Activated CD4-positive, alpha-beta memory T cell treated with anti-CD3 and anti-CD28 coated beads for 36 hours (primary cell): ENCODE measurements around the gene LRRC3. TPM values are rescaled to one million over a fixed set of nuclear protein-coding genes. Genes with fewer than 3 reads are reported as not detected.
"Not testable (repeated sequence)": the region's sequence is repeated elsewhere in the genome, so short reads cannot be mapped to it uniquely, and the experiment has no call there.

Source experiments
- CTCF ChIA-PET: fragments of 350-600 bp; sonication (Branson Sonifier 250); formaldehyde crosslinking; loops from one replicate; lab custom pipeline; 2021; ENCODE audit warnings: antibody characterized with exemption, inconsistent platforms; lab: Charles Lee
- POLR2A ChIA-PET: fragments of 350-600 bp; sonication (Branson Sonifier 250); formaldehyde crosslinking; loops from one replicate; lab custom pipeline; 2021; ENCODE audit warnings: antibody characterized with exemption; lab: Charles Lee
- DNase-seq: peaks from one replicate; pipeline ENCODE4 v3.0.0-alpha.2; 2020
- H3K27ac Mint-ChIP-seq: one replicate; pipeline ENCODE4 v1.8.0; 2021; ENCODE audit warnings: mixed read lengths
- H3K27me3 Mint-ChIP-seq: one replicate; pipeline ENCODE4 v1.8.0; 2021; ENCODE audit warnings: mixed read lengths
- H3K36me3 Mint-ChIP-seq: one replicate; pipeline ENCODE4 v1.8.0; 2021; ENCODE audit warnings: mixed read lengths
- H3K4me1 Mint-ChIP-seq: one replicate; pipeline ENCODE4 v1.8.0; 2021; ENCODE audit warnings: low read depth, mixed read lengths
- H3K4me3 Mint-ChIP-seq: one replicate; pipeline ENCODE4 v1.8.0; 2021; ENCODE audit warnings: mild to moderate bottlenecking, mixed read lengths
- H3K9me3 Mint-ChIP-seq: one replicate; pipeline ENCODE4 v1.8.0; 2021; ENCODE audit warnings: mixed read lengths
- intact Hi-C: fragments of 100-400 bp; cut with micrococcal nuclease; formaldehyde crosslinking; loops from one replicate; pipeline ENCODE4 v1.15.1; 2023
- total RNA-seq, 2 experiments: library from RNA; stranded (reverse); gene quantifications; one replicate each; pipeline ENCODE4 v1.2.3, GENCODE V29; 2021

LRRC3 gene
- total RNA-seq, 2 experiments from 2014 or later: 2.6 to 2.8 TPM

GRCh38 chr21:44502171-44502958, 47.1 kb downstream of the LRRC3 start:
- no peak for DNase-seq
- intact Hi-C loops: no loop called here
- no peak overlapping the region for H3K4me3 Mint-ChIP-seq
- ChIA-PET POLR2A (no interaction called here), CTCF (interaction anchor here (0.7 to 2.4 kb wide), 5 partner anchors 8 to 299 kb away, joined by 3 to 9 read pairs (median 4); partner anchors contain the start of gene UBE2G2)
- no peak overlapping the region for H3K27ac Mint-ChIP-seq
- peaks cover 2% of the 10 kb centered on the region for H3K27me3 Mint-ChIP-seq
- H3K36me3 Mint-ChIP-seq: no peaks in the 10 kb centered on the region
- no peaks in the 10 kb centered on the region for H3K9me3 Mint-ChIP-seq
- no peaks in the 10 kb centered on the region for H3K4me1 Mint-ChIP-seq

- H3K27ac Mint-ChIP-seq, H3K4me1 Mint-ChIP-seq, intact Hi-C loops, H3K9me3 Mint-ChIP-seq, H3K4me3 Mint-ChIP-seq, POLR2A ChIA-PET, DNase-seq, H3K27me3 Mint-ChIP-seq, H3K36me3 Mint-ChIP-seq: not testable (repeated sequence)
- CTCF ChIA-PET: interaction anchor here (0.7 to 1.1 kb wide), 3 partner anchors 165 to 463 kb away, joined by 3 read pairs; no protein-coding TSS in a partner anchor
Observed at GRCh38 chr21:44503006-44503889, 47.9 kb downstream of the LRRC3 start.

GRCh38 chr21:44503901-44504399, 48.6 kb downstream of the LRRC3 start:
- Mint-ChIP-seq H3K27ac (no peak overlapping the region), H3K36me3 (no peaks in the 10 kb centered on the region), H3K4me3 (no peak overlapping the region), H3K27me3 (no peaks in the 10 kb centered on the region), H3K4me1 (no peaks in the 10 kb centered on the region), H3K9me3 (no peaks in the 10 kb centered on the region)
- no peak for DNase-seq
- intact Hi-C loops: no loop called here
- ChIA-PET CTCF (interaction anchor here (1.1 kb wide), 1 partner anchor 289 kb away, joined by 3 read pairs; no protein-coding TSS in a partner anchor), POLR2A (no interaction called here)

GRCh38 chr21:44505673-44506278, 50.5 kb downstream of the LRRC3 start:
- intact Hi-C loops: no loop called here
- H3K27me3 Mint-ChIP-seq: no peaks in the 10 kb centered on the region
- H3K27ac Mint-ChIP-seq: no peak overlapping the region
- no peaks in the 10 kb centered on the region for H3K9me3 Mint-ChIP-seq
- no peak for DNase-seq
- POLR2A ChIA-PET: no interaction called here
- CTCF ChIA-PET: interaction anchor here (1.3 kb wide), 1 partner anchor 287 kb away, joined by 3 read pairs; no protein-coding TSS in a partner anchor
- no peaks in the 10 kb centered on the region for H3K36me3 Mint-ChIP-seq
- H3K4me3 Mint-ChIP-seq: no peak overlapping the region
- no peaks in the 10 kb centered on the region for H3K4me1 Mint-ChIP-seq

GRCh38 chr21:44506279-44507255, 51.3 kb downstream of the LRRC3 start:
- Mint-ChIP-seq H3K27me3 (no peaks in the 10 kb centered on the region), H3K27ac (no peak overlapping the region), H3K9me3 (no peaks in the 10 kb centered on the region), H3K36me3 (no peaks in the 10 kb centered on the region), H3K4me1 (no peaks in the 10 kb centered on the region), H3K4me3 (no peak overlapping the region)
- POLR2A ChIA-PET: no interaction called here
- intact Hi-C loops: no loop called here
- CTCF ChIA-PET: no interaction called here
- no peak for DNase-seq

- Mint-ChIP-seq H3K27me3 (no peaks in the 10 kb centered on the region), H3K4me1 (no peaks in the 10 kb centered on the region), H3K9me3 (no peaks in the 10 kb centered on the region), H3K36me3 (no peaks in the 10 kb centered on the region), H3K4me3 (no peak overlapping the region), H3K27ac (no peak overlapping the region)
- POLR2A ChIA-PET: no interaction called here
- CTCF ChIA-PET: interaction anchor here (0.6 to 5.7 kb wide), 2 partner anchors 286 to 409 kb away, joined by 4 to 67 read pairs; no protein-coding TSS in a partner anchor
- DNase-seq: no peak
- intact Hi-C loops: no loop called here
Observed at GRCh38 chr21:44507673-44508425, 52.5 kb downstream of the LRRC3 start.

- H3K27ac Mint-ChIP-seq: no peak overlapping the region
- no peaks in the 10 kb centered on the region for H3K36me3 Mint-ChIP-seq
- DNase-seq: no peak
- intact Hi-C loops: no loop called here
- H3K27me3 Mint-ChIP-seq: no peaks in the 10 kb centered on the region
- no peak overlapping the region for H3K4me3 Mint-ChIP-seq
- no peaks in the 10 kb centered on the region for H3K9me3 Mint-ChIP-seq
- ChIA-PET CTCF (interaction anchor here (5.7 kb wide), 1 partner anchor 285 kb away, joined by 67 read pairs; no protein-coding TSS in a partner anchor), POLR2A (no interaction called here)
- no peaks in the 10 kb centered on the region for H3K4me1 Mint-ChIP-seq
Observed at GRCh38 chr21:44508426-44508710, 53.1 kb downstream of the LRRC3 start.

- Mint-ChIP-seq H3K36me3 (no peaks in the 10 kb centered on the region), H3K4me1 (no peaks in the 10 kb centered on the region), H3K27me3 (no peaks in the 10 kb centered on the region), H3K4me3 (no peak overlapping the region), H3K27ac (no peak overlapping the region), H3K9me3 (no peaks in the 10 kb centered on the region)
- ChIA-PET POLR2A (no interaction called here), CTCF (interaction anchor here (1.2 to 5.7 kb wide), 4 partner anchors 234 to 383 kb away, joined by 3 to 67 read pairs (median 20); no protein-coding TSS in a partner anchor)
- DNase-seq: no peak
- intact Hi-C loops: no loop called here
Observed at GRCh38 chr21:44508711-44509445, 53.6 kb downstream of the LRRC3 start.

GRCh38 chr21:44509539-44509938, 54.2 kb downstream of the LRRC3 start:
- Mint-ChIP-seq H3K4me3 (no peak overlapping the region), H3K36me3 (no peaks in the 10 kb centered on the region), H3K4me1 (no peaks in the 10 kb centered on the region), H3K27me3 (no peaks in the 10 kb centered on the region), H3K27ac (no peak overlapping the region), H3K9me3 (no peaks in the 10 kb centered on the region)
- POLR2A ChIA-PET: no interaction called here
- DNase-seq: no peak
- intact Hi-C loops: no loop called here
- CTCF ChIA-PET: interaction anchor here (0.6 to 5.7 kb wide), 13 partner anchors 8 to 423 kb away, joined by 3 to 67 read pairs (median 6); partner anchors contain the start of gene PTTG1IP

- H3K4me3 Mint-ChIP-seq: no peak overlapping the region
- no peaks in the 10 kb centered on the region for H3K4me1 Mint-ChIP-seq
- ChIA-PET CTCF (interaction anchor here (0.6 to 5.7 kb wide), 26 partner anchors 9 to 430 kb away, joined by 3 to 67 read pairs (median 4); partner anchors contain the start of genes PTTG1IP, SLX9 and UBE2G2), POLR2A (no interaction called here)
- no peaks in the 10 kb centered on the region for H3K27me3 Mint-ChIP-seq
- intact Hi-C loops: loop anchor here (1.0 kb wide), 2 partner anchors 232 to 283 kb away; no protein-coding TSS in a partner anchor
- H3K9me3 Mint-ChIP-seq: no peaks in the 10 kb centered on the region
- H3K27ac Mint-ChIP-seq: no peak overlapping the region
- no peak for DNase-seq
- H3K36me3 Mint-ChIP-seq: no peaks in the 10 kb centered on the region
Observed at GRCh38 chr21:44510109-44510507, 54.8 kb downstream of the LRRC3 start.
